ENCODE data around the gene OPALIN. TPM values are rescaled to one million over a fixed set of nuclear protein-coding genes. Genes with fewer than 3 reads are reported as not detected.

OPALIN gene
- total RNA-seq: not detected
- long read RNA-seq: 0 reads

- ATAC-seq: no peak
- intact Hi-C loops (cut with DNase I): no loop called here
- DNase-seq (ENCODE audit: missing footprints): no peak
These were observed at the start of gene OPALIN for GRCh38 chr10:96358851-96359540. TSS of gene OPALIN (minus strand) at chr10:96359002. CDS start at chr10:96358896, 106 bp downstream.

- intact Hi-C loops (cut with DNase I): no loop called here
- ATAC-seq: no peak
- DNase-seq (ENCODE audit: missing footprints): no peak
These were observed 49.4 kb upstream of the OPALIN start for GRCh38 chr10:96408201-96408600.

GRCh38 chr10:96407560-96408069 is 48.8 kb upstream of the OPALIN start:
- intact Hi-C loops (cut with DNase I): no loop called here
- DNase-seq (ENCODE audit: missing footprints): no peak
- no peak for ATAC-seq

GRCh38 chr10:96406091-96406490 is 47.3 kb upstream of the OPALIN start:
- ATAC-seq: no peak
- intact Hi-C loops (cut with DNase I): no loop called here
- no peak for DNase-seq (ENCODE audit: missing footprints)

- no peak for DNase-seq (ENCODE audit: missing footprints)
- no peak for ATAC-seq
- intact Hi-C loops (cut with DNase I): loop anchor here (5.0 kb wide), 1 partner anchor 1295 kb away; no protein-coding TSS in a partner anchor
These were observed 43.9 kb upstream of the OPALIN start for GRCh38 chr10:96402417-96403305.

- ATAC-seq (peak; percentile 36), DNase-seq (ENCODE audit: missing footprints) (no peak)
- intact Hi-C loops (cut with DNase I): loop anchor here (5.0 kb wide), 1 partner anchor 1296 kb away; no protein-coding TSS in a partner anchor
These were observed 42.2 kb upstream of the OPALIN start for GRCh38 chr10:96401036-96401435.

- DNase-seq (ENCODE audit: missing footprints): no peak
- no peak for ATAC-seq
- intact Hi-C loops (cut with DNase I): loop anchor here (5.0 kb wide), 1 partner anchor 1297 kb away; no protein-coding TSS in a partner anchor
These were observed 41.7 kb upstream of the OPALIN start for GRCh38 chr10:96400465-96400864.

- intact Hi-C loops (cut with DNase I): loop anchor here (1.0 to 10.0 kb wide), 5 partner anchors 15 to 434 kb away; partner anchors contain the start of genes LCOR, PIK3AP1 and TLL2
- ATAC-seq: peak; percentile 78
- DNase-seq (ENCODE audit: missing footprints): no peak
These were observed 39.1 kb upstream of the OPALIN start for GRCh38 chr10:96397902-96398301.

GRCh38 chr10:96395931-96396877 is 37.4 kb upstream of the OPALIN start:
- DNase-seq (ENCODE audit: missing footprints) (no peak), ATAC-seq (peak; percentile 56)
- intact Hi-C loops (cut with DNase I): loop anchor here (5.0 to 10.0 kb wide), 3 partner anchors 161 to 436 kb away; partner anchors contain the start of genes LCOR and PIK3AP1

GRCh38 chr10:96390460-96390864 is 31.7 kb upstream of the OPALIN start:
- ATAC-seq (peak; percentile 92), DNase-seq (ENCODE audit: missing footprints) (peak; percentile 79)
- intact Hi-C loops (cut with DNase I): loop anchor here (10.0 kb wide), 1 partner anchor 334 kb away; the partner anchor contains the start of gene PIK3AP1

GRCh38 chr10:96389785-96390184 is 31.0 kb upstream of the OPALIN start:
- DNase-seq (ENCODE audit: missing footprints): no peak
- intact Hi-C loops (cut with DNase I): loop anchor here (10.0 kb wide), 1 partner anchor 335 kb away; the partner anchor contains the start of gene PIK3AP1
- no peak for ATAC-seq

- no peak for DNase-seq (ENCODE audit: missing footprints)
- intact Hi-C loops (cut with DNase I): no loop called here
These were observed 28.8 kb upstream of the OPALIN start for GRCh38 chr10:96387601-96388000.

GRCh38 chr10:96387161-96387560 is 28.4 kb upstream of the OPALIN start:
- ATAC-seq: no peak
- intact Hi-C loops (cut with DNase I): no loop called here

More at GRCh38 chr10:96387601-96388000, 28.8 kb upstream of the OPALIN start:
- no peak for ATAC-seq

GRCh38 chr10:96384506-96384905 is 25.7 kb upstream of the OPALIN start:
- ATAC-seq: no peak
- intact Hi-C loops (cut with DNase I): no loop called here

More at GRCh38 chr10:96387161-96387560, 28.4 kb upstream of the OPALIN start:
- no peak for DNase-seq (ENCODE audit: missing footprints)

GRCh38 chr10:96380821-96381220 is 22.0 kb upstream of the OPALIN start:
- no peak for ATAC-seq
- no peak for DNase-seq (ENCODE audit: missing footprints)
- intact Hi-C loops (cut with DNase I): no loop called here

More at GRCh38 chr10:96384506-96384905, 25.7 kb upstream of the OPALIN start:
- DNase-seq (ENCODE audit: missing footprints): no peak

- intact Hi-C loops (cut with DNase I): loop anchor here (5.0 to 10.0 kb wide), 3 partner anchors 178 to 645 kb away; no protein-coding TSS in a partner anchor
- no peak for DNase-seq (ENCODE audit: missing footprints)
- no peak for ATAC-seq
These were observed 21.0 kb upstream of the OPALIN start for GRCh38 chr10:96379758-96380157.

GRCh38 chr10:96378741-96379140 is 19.9 kb upstream of the OPALIN start:
- DNase-seq (ENCODE audit: missing footprints): no peak
- intact Hi-C loops (cut with DNase I): loop anchor here (5.0 to 10.0 kb wide), 3 partner anchors 179 to 646 kb away; no protein-coding TSS in a partner anchor

More at GRCh38 chr10:96378741-96379140, 19.9 kb upstream of the OPALIN start:
- no peak for ATAC-seq
